Spleen (tissue), 11 donors: ENCODE data around the gene RPP30. TPM values are rescaled to one million over a fixed set of nuclear protein-coding genes. Genes with fewer than 3 reads are reported as not detected.
"Not testable (repeated sequence)": the region's sequence is repeated elsewhere in the genome, so short reads cannot be mapped to it uniquely, and the experiment has no call there.

ENCODE experiments used
- DNase-seq: peaks from one replicate; pipeline ENCODE4 v3.0.0-alpha.2; 2020
- H3K27ac ChIP-seq, 8 donors: fragments of 200-600 bp; sonication (generic) in 7 of 8; 1 replicate in 4 of 8; 2 replicates in 4 of 8; pipeline versions ENCODE4 v1.5.0 to v1.8.0; 2016 to 2021; ENCODE audit warnings: inconsistent platforms in 4 of 8, mild to moderate bottlenecking in 4 of 8, moderate library complexity in 1 of 8
- H3K27me3 ChIP-seq, 7 donors: fragments of 200-600 bp; sonication (generic) in 6 of 7; replicated peaks in 1 of 7; 1 replicate in 4 of 7; 2 replicates in 3 of 7; pipeline versions ENCODE4 v1.5.0 to v1.8.0; 2016 to 2021; ENCODE audit warnings: inconsistent platforms in 3 of 7, mild to moderate bottlenecking in 1 of 7
- H3K36me3 ChIP-seq, 6 donors: fragments of 200-600 bp; sonication (generic) in 5 of 6; 1 replicate in 4 of 6; 2 replicates in 2 of 6; pipeline versions ENCODE4 v1.5.0 to v1.8.0; 2016 to 2021; ENCODE audit warnings: inconsistent platforms in 2 of 6
- H3K4me1 ChIP-seq, 6 donors: fragments of 200-600 bp; sonication (generic) in 5 of 6; 1 replicate in 3 of 6; 2 replicates in 3 of 6; pipeline versions ENCODE4 v1.5.0 to v1.8.0; 2016 to 2021; ENCODE audit warnings: inconsistent platforms in 3 of 6
- H3K4me3 ChIP-seq, 8 donors: fragments of 200-600 bp; sonication (generic) in 7 of 8; 1 replicate in 4 of 8; 2 replicates in 4 of 8; pipeline versions ENCODE4 v1.5.0 to v1.8.0; 2016 to 2021; ENCODE audit warnings: inconsistent platforms in 4 of 8, mild to moderate bottlenecking in 4 of 8, moderate library complexity in 2 of 8
- H3K9me3 ChIP-seq, 8 donors: fragments of 200-600 bp; sonication (generic) in 7 of 8; 1 replicate in 4 of 8; 2 replicates in 4 of 8; pipeline versions ENCODE4 v1.5.0 to v1.8.0; 2016 to 2021; ENCODE audit warnings: inconsistent platforms in 4 of 8
- CTCF ChIP-seq, 11 experiments: fragments of 200-600 bp in 7 of 11; fragments of 450-650 bp in 4 of 11; sonication (generic) in 4 of 11; IDR thresholded peaks in 8 of 11; conservative IDR thresholded peaks in 3 of 11; 1 replicate in 7 of 11; 2 replicates in 4 of 11; pipeline versions ENCODE4 v1.4.0 to v1.8.0; 2016 to 2021; ENCODE audit warnings: antibody characterized with exemption in 11 of 11, inconsistent platforms in 4 of 11, mild to moderate bottlenecking in 1 of 11
- POLR2A ChIP-seq, 3 donors: fragments of 450-650 bp; IDR thresholded peaks; one replicate each; pipeline ENCODE4 v1.5.1; 2017; ENCODE audit warnings: antibody characterized with exemption in 3 of 3, mild to moderate bottlenecking in 1 of 3
- POLR2AphosphoS5 ChIP-seq, 3 donors: sonication (generic); formaldehyde crosslinking; IDR thresholded peaks; one replicate each; pipeline ENCODE4 v1.5.1; 2017; ENCODE audit warnings: antibody characterized with exemption in 3 of 3
- WGBS, 5 donors: extraction: QIAGEN DNeasy Blood & Tissue Kit in 3 of 5; methylation state at CpG; one replicate each; pipeline versions ENCODE4 v1.1.5 to v1.1.7; 2013 to 2018; 5-methylcytosine and 5-hydroxymethylcytosine counted together
- intact Hi-C: fragments of 100-400 bp; cut with DNase I; formaldehyde crosslinking; loops from one replicate; pipeline ENCODE4 v1.15.0; 2023; ENCODE audit warnings: low total_unique reads
- polyA plus RNA-seq, 3 donors: library from polyadenylated mRNA; stranded (reverse); fragments of 200-250 nt; gene quantifications; one replicate each; pipeline ENCODE4 v1.2.1, GENCODE V29; 2013
- total RNA-seq, 7 donors: library from RNA; depleted of rRNA in 3 of 7; stranded (reverse); fragments of >200 nt in 3 of 7; fragmentation: NEBNext Ultra II Directional in 4 of 7; extraction: Animal tissue kit (Norgen Biotek cat#: 25700) in 4 of 7; gene quantifications; one replicate each; pipeline versions ENCODE4 v1.1.0 to v1.2.1, GENCODE V29; 2016 to 2021
- donor health status: healthy with polysubstance abuse.
- donor health status: DM: no; HTN: no; CAD: no; lungs with moderate emphysema.
- donor health status: DM: no; HTN: no; CAD: no.
- donor health status: Bipolar disorder and iron deficiency.
- donor health status: healthy.
- donor health status: DM: no; HTN: no; CAD: no.
- donor health status: DM: yes; HTN: yes; CAD: no.

RPP30 gene
- total and polyA plus RNA-seq, 10 donors: 23.7 to 44.9 (median 31.7) TPM

GRCh38 chr10:90936276-90936659, 64.5 kb downstream of the RPP30 start:
- H3K4me1 ChIP-seq: peaks cover 0 to 16% (median 5%) of the 10 kb centered on the region in 6 donors
- intact Hi-C loops: no loop called here
- no peak for DNase-seq
- TF ChIP-seq CTCF (IDR thresholded peaks at IDR 0.05 in 8 of 11, conservative IDR thresholded peaks at IDR 0.05 in 3 of 11) (no peak), POLR2A (IDR thresholded peaks at IDR 0.05) (no peak), POLR2AphosphoS5 (IDR thresholded peaks at IDR 0.05) (no peak)
- H3K27ac ChIP-seq: no peak overlapping the region
- H3K27me3 ChIP-seq: no peaks in the 10 kb centered on the region
- no peak overlapping the region for H3K4me3 ChIP-seq
- H3K36me3 ChIP-seq: no peaks in the 10 kb centered on the region
- WGBS, 5 donors: 77 to 93% (median 84%) methylated on average over 2 of the region's 2 CpGs
- no peaks in the 10 kb centered on the region for H3K9me3 ChIP-seq

- Histone ChIP-seq H3K27ac (no peak overlapping the region), H3K36me3 (no peaks in the 10 kb centered on the region), H3K27me3 (no peaks in the 10 kb centered on the region), H3K9me3 (no peaks in the 10 kb centered on the region), H3K4me3 (no peak overlapping the region), H3K4me1 (peaks cover 0 to 8% (median 0%) of the 10 kb centered on the region in 6 donors)
- TF ChIP-seq POLR2AphosphoS5 (IDR thresholded peaks at IDR 0.05) (no peak), CTCF (IDR thresholded peaks at IDR 0.05 in 8 of 11, conservative IDR thresholded peaks at IDR 0.05 in 3 of 11) (no peak), POLR2A (IDR thresholded peaks at IDR 0.05) (no peak)
- no peak for DNase-seq
- WGBS, 5 donors: 75 to 90% (median 86%) methylated on average over 8 of the region's 8 CpGs
- intact Hi-C loops: no loop called here
Measured at GRCh38 chr10:90937645-90938258, 66.0 kb downstream of the RPP30 start.

GRCh38 chr10:90939116-90939515, 67.3 kb downstream of the RPP30 start:
- H3K4me3 ChIP-seq: no peak overlapping the region
- no peaks in the 10 kb centered on the region for H3K27me3 ChIP-seq
- H3K9me3 ChIP-seq: no peaks in the 10 kb centered on the region
- DNase-seq: no peak
- no peaks in the 10 kb centered on the region for H3K36me3 ChIP-seq
- H3K4me1 ChIP-seq: peaks cover 0 to 8% (median 0%) of the 10 kb centered on the region in 6 donors
- no peak overlapping the region for H3K27ac ChIP-seq
- intact Hi-C loops: no loop called here
- WGBS, 5 donors: 73 to 85% (median 79%) methylated on average over 1 of the region's 1 CpG
- TF ChIP-seq POLR2A (IDR thresholded peaks at IDR 0.05): no peak
- no peak for TF ChIP-seq POLR2AphosphoS5 (IDR thresholded peaks at IDR 0.05)
- no peak for TF ChIP-seq CTCF (IDR thresholded peaks at IDR 0.05 in 8 of 11, conservative IDR thresholded peaks at IDR 0.05 in 3 of 11)

GRCh38 chr10:90939648-90940047, 67.9 kb downstream of the RPP30 start:
- WGBS, 5 donors: 89 to 96% (median 91%) methylated on average over 6 of the region's 6 CpGs
- H3K4me1 ChIP-seq: peaks cover 0 to 8% (median 0%) of the 10 kb centered on the region in 6 donors
- no peak for TF ChIP-seq CTCF (IDR thresholded peaks at IDR 0.05 in 8 of 11, conservative IDR thresholded peaks at IDR 0.05 in 3 of 11)
- no peak for TF ChIP-seq POLR2AphosphoS5 (IDR thresholded peaks at IDR 0.05)
- no peak for TF ChIP-seq POLR2A (IDR thresholded peaks at IDR 0.05)
- H3K9me3 ChIP-seq: no peaks in the 10 kb centered on the region
- DNase-seq: no peak
- H3K4me3 ChIP-seq: no peak overlapping the region
- no peak overlapping the region for H3K27ac ChIP-seq
- intact Hi-C loops: no loop called here
- H3K36me3 ChIP-seq: no peaks in the 10 kb centered on the region
- no peaks in the 10 kb centered on the region for H3K27me3 ChIP-seq

- H3K27ac ChIP-seq, H3K27me3 ChIP-seq, intact Hi-C loops, H3K4me3 ChIP-seq, H3K36me3 ChIP-seq, H3K4me1 ChIP-seq, DNase-seq, H3K9me3 ChIP-seq: not testable (repeated sequence)
- 75 to 84% (median 82%) methylated on average over 3 of the region's 3 CpGs for WGBS, 5 donors
Measured at GRCh38 chr10:90942980-90943379, 71.2 kb downstream of the RPP30 start.
